Naive thymus-derived CD8-positive, alpha-beta T cell (primary cell): ENCODE results near the gene CYB5B. TPM values are rescaled to one million over a fixed set of nuclear protein-coding genes. Genes with fewer than 3 reads are reported as not detected.

ENCODE experiments used
- ATAC-seq, 2 donors: fragments of 150-1000 bp; cut with Tn5 transposase in 1 of 2; sonication (Bioruptor Pico), chemical (Tn5 transposase) in 1 of 2; 1 replicate in 1 of 2; 2 replicates in 1 of 2; pipeline ENCODE4 v1.10.0; 2021; ENCODE audit warnings: mild to moderate bottlenecking in 2 of 2, moderate library complexity in 2 of 2
- POLR2A ChIA-PET: fragments of 350-600 bp; sonication (Branson Sonifier 250); formaldehyde crosslinking; loops from one replicate; lab custom pipeline; 2021; ENCODE audit warnings: antibody characterized with exemption; lab: Charles Lee
- DNase-seq, 10 donors: peaks; one replicate each; pipeline versions ENCODE4 v3.0.0 to v3.0.0-alpha.2; 2020 to 2022
- H3K27ac Mint-ChIP-seq, 10 donors: one replicate each; pipeline ENCODE4 v1.8.0; 2020 to 2022; ENCODE audit warnings: mild to moderate bottlenecking in 10 of 10, mixed read lengths in 10 of 10, moderate library complexity in 4 of 10, inconsistent platforms in 1 of 10
- H3K27me3 Mint-ChIP-seq, 5 donors: one replicate each; pipeline ENCODE4 v1.8.0; 2021 to 2022; ENCODE audit warnings: mixed read lengths in 5 of 5
- H3K36me3 Mint-ChIP-seq, 3 donors: one replicate each; pipeline ENCODE4 v1.8.0; 2020 to 2022; ENCODE audit warnings: mixed read lengths in 3 of 3, mild to moderate bottlenecking in 2 of 3, inconsistent platforms in 1 of 3
- H3K4me1 Mint-ChIP-seq, 4 donors: one replicate each; pipeline ENCODE4 v1.8.0; 2021 to 2022; ENCODE audit warnings: mixed read lengths in 4 of 4
- H3K4me3 Mint-ChIP-seq, 10 donors: one replicate each; pipeline ENCODE4 v1.8.0; 2020 to 2022; ENCODE audit warnings: mild to moderate bottlenecking in 10 of 10, mixed read lengths in 10 of 10, moderate library complexity in 6 of 10, inconsistent platforms in 1 of 10
- H3K9me3 Mint-ChIP-seq, 9 donors: one replicate each; pipeline ENCODE4 v1.8.0; 2020 to 2022; ENCODE audit warnings: mixed read lengths in 9 of 9, mild to moderate bottlenecking in 3 of 9, inconsistent platforms in 1 of 9, moderate library complexity in 1 of 9
- polyA plus RNA-seq, 3 donors: library from polyadenylated mRNA; unstranded; fragments of 300-500 nt; fragmentation: Illumina TruSeq; gene quantifications; one replicate each; pipeline ENCODE4 v1.2.3, GENCODE V29; 2021
- total RNA-seq, 8 experiments: library from RNA in 2 of 8; stranded (reverse) in 2 of 8; gene quantifications; one replicate each; pipeline ENCODE4 v1.2.3 and lab custom pipeline; 2021 to 2026

The CYB5B gene
- total and polyA plus RNA-seq, 5 experiments from 2014 or later, result 45.6 to 96.4 (median 83.3) TPM

- peak; percentile 43 to 81 (median 66) for DNase-seq
- Mint-ChIP-seq H3K9me3 (no peaks in the 10 kb centered on the region), H3K27me3 (peaks cover 0 to 3% (median 0%) of the 10 kb centered on the region in 5 donors), H3K4me3 (peak overlapping the region in 4 of 10 donors; percentile 1 to 35 (median 7)), H3K4me1 (peaks cover 3 to 9% (median 6%) of the 10 kb centered on the region in 4 donors), H3K27ac (peak overlapping the region; percentile 1 to 48 (median 18)), H3K36me3 (no peaks in the 10 kb centered on the region)
- ATAC-seq, result peak; percentile 77 to 93
- POLR2A ChIA-PET, result interaction anchor here (0.6 to 1.3 kb wide), 6 partner anchors 9 to 358 kb away, joined by 3 to 6 read pairs (median 4); partner anchors contain the start of genes CYB5B, NFAT5, NOB1 and TERF2
These were observed 28.0 kb upstream of the CYB5B start for GRCh38 chr16:69396187-69397061.

GRCh38 chr16:69397821-69398521 is 26.4 kb upstream of the CYB5B start:
- POLR2A ChIA-PET, result interaction anchor here (0.7 kb wide), 1 partner anchor 230 kb away, joined by 6 read pairs; no protein-coding TSS in a partner anchor
- Mint-ChIP-seq H3K4me3 (no peak overlapping the region), H3K27me3 (peaks cover 0 to 3% (median 0%) of the 10 kb centered on the region in 5 donors), H3K4me1 (peaks cover 3 to 13% (median 6%) of the 10 kb centered on the region in 4 donors), H3K27ac (peak overlapping the region in 1 of 10 donors; percentile 49), H3K9me3 (no peaks in the 10 kb centered on the region), H3K36me3 (no peaks in the 10 kb centered on the region)
- DNase-seq (no peak), ATAC-seq (no peak)

- no peaks in the 10 kb centered on the region for H3K9me3 Mint-ChIP-seq
- H3K27me3 Mint-ChIP-seq, result peaks cover 0 to 3% (median 0%) of the 10 kb centered on the region in 5 donors
- peaks cover 3 to 13% (median 6%) of the 10 kb centered on the region in 4 donors for H3K4me1 Mint-ChIP-seq
- H3K27ac Mint-ChIP-seq, result no peak overlapping the region
- ATAC-seq, result no peak
- POLR2A ChIA-PET, result interaction anchor here (0.9 to 1.3 kb wide), 3 partner anchors 25 to 165 kb away, joined by 3 to 4 read pairs (median 3); partner anchors contain the start of gene CYB5B
- DNase-seq, result no peak
- H3K36me3 Mint-ChIP-seq, result no peaks in the 10 kb centered on the region
- H3K4me3 Mint-ChIP-seq, result no peak overlapping the region
These were observed 25.1 kb upstream of the CYB5B start for GRCh38 chr16:69399361-69399760.

GRCh38 chr16:69402439-69402838 is 22.0 kb upstream of the CYB5B start:
- Mint-ChIP-seq H3K27me3 (peaks cover 0 to 3% (median 0%) of the 10 kb centered on the region in 5 donors), H3K36me3 (no peaks in the 10 kb centered on the region), H3K4me3 (no peak overlapping the region), H3K4me1 (peaks cover 0 to 5% (median 0%) of the 10 kb centered on the region in 4 donors), H3K9me3 (no peaks in the 10 kb centered on the region), H3K27ac (no peak overlapping the region)
- ATAC-seq (no peak), DNase-seq (no peak)
- POLR2A ChIA-PET, result no interaction called here

GRCh38 chr16:69404275-69404805 is 20.1 kb upstream of the CYB5B start:
- Mint-ChIP-seq H3K27ac (peak overlapping the region in 2 of 10 donors; percentile 7 to 40), H3K4me1 (peaks cover 0 to 5% (median 0%) of the 10 kb centered on the region in 4 donors), H3K9me3 (no peaks in the 10 kb centered on the region), H3K4me3 (no peak overlapping the region), H3K27me3 (peaks cover 0 to 3% (median 0%) of the 10 kb centered on the region in 5 donors), H3K36me3 (no peaks in the 10 kb centered on the region)
- POLR2A ChIA-PET, result interaction anchor here (0.5 to 0.7 kb wide), 2 partner anchors 52 to 986 kb away, joined by 3 to 9 read pairs; no protein-coding TSS in a partner anchor
- DNase-seq (no peak), ATAC-seq (no peak)

- POLR2A ChIA-PET, result no interaction called here
- Mint-ChIP-seq H3K36me3 (no peaks in the 10 kb centered on the region), H3K4me1 (peaks cover 0 to 5% (median 2%) of the 10 kb centered on the region in 4 donors)
These were observed 19.1 kb upstream of the CYB5B start for GRCh38 chr16:69405326-69405725.

GRCh38 chr16:69405757-69406156 is 18.7 kb upstream of the CYB5B start:
- DNase-seq (no peak), ATAC-seq (no peak)
- H3K4me3 Mint-ChIP-seq, result no peak overlapping the region
- peaks cover 2 to 10% (median 6%) of the 10 kb centered on the region in 4 donors for H3K4me1 Mint-ChIP-seq
- POLR2A ChIA-PET, result no interaction called here
- no peaks in the 10 kb centered on the region for H3K36me3 Mint-ChIP-seq
- peaks cover 0 to 1% (median 0%) of the 10 kb centered on the region in 5 donors for H3K27me3 Mint-ChIP-seq
- H3K27ac Mint-ChIP-seq, result no peak overlapping the region
- H3K9me3 Mint-ChIP-seq, result no peaks in the 10 kb centered on the region

More at GRCh38 chr16:69405326-69405725, 19.1 kb upstream of the CYB5B start:
- H3K9me3 Mint-ChIP-seq, result no peaks in the 10 kb centered on the region
- peak overlapping the region in 1 of 10 donors; percentile 80 for H3K27ac Mint-ChIP-seq
- H3K27me3 Mint-ChIP-seq, result peaks cover 0 to 3% (median 0%) of the 10 kb centered on the region in 5 donors
- ATAC-seq, result no peak
- DNase-seq, result no peak
- H3K4me3 Mint-ChIP-seq, result no peak overlapping the region

- POLR2A ChIA-PET, result interaction anchor here (0.7 kb wide), 1 partner anchor 254 kb away, joined by 6 read pairs; no protein-coding TSS in a partner anchor
- no peak for ATAC-seq
- peak overlapping the region in 1 of 10 donors; percentile 22 for H3K27ac Mint-ChIP-seq
These were observed 17.6 kb upstream of the CYB5B start for GRCh38 chr16:69406780-69407331.

GRCh38 chr16:69407702-69408323 is 16.6 kb upstream of the CYB5B start:
- Mint-ChIP-seq H3K27me3 (no peaks in the 10 kb centered on the region), H3K27ac (no peak overlapping the region), H3K9me3 (no peaks in the 10 kb centered on the region), H3K4me1 (peaks cover 8 to 19% (median 17%) of the 10 kb centered on the region in 4 donors), H3K36me3 (no peaks in the 10 kb centered on the region), H3K4me3 (no peak overlapping the region)
- DNase-seq, result no peak
- POLR2A ChIA-PET, result interaction anchor here (0.7 kb wide), 1 partner anchor 253 kb away, joined by 6 read pairs; no protein-coding TSS in a partner anchor
- ATAC-seq, result no peak

More at GRCh38 chr16:69406780-69407331, 17.6 kb upstream of the CYB5B start:
- peaks cover 8 to 20% (median 17%) of the 10 kb centered on the region in 4 donors for H3K4me1 Mint-ChIP-seq
- H3K27me3 Mint-ChIP-seq, result no peaks in the 10 kb centered on the region
- no peak for DNase-seq
- H3K36me3 Mint-ChIP-seq, result no peaks in the 10 kb centered on the region
- no peak overlapping the region for H3K4me3 Mint-ChIP-seq
- no peaks in the 10 kb centered on the region for H3K9me3 Mint-ChIP-seq

GRCh38 chr16:69408475-69408874 is 15.9 kb upstream of the CYB5B start:
- no peaks in the 10 kb centered on the region for H3K27me3 Mint-ChIP-seq
- DNase-seq (no peak), ATAC-seq (no peak)
- no peaks in the 10 kb centered on the region for H3K9me3 Mint-ChIP-seq
- H3K27ac Mint-ChIP-seq, result no peak overlapping the region
- H3K4me1 Mint-ChIP-seq, result peaks cover 8 to 19% (median 17%) of the 10 kb centered on the region in 4 donors
- no peaks in the 10 kb centered on the region for H3K36me3 Mint-ChIP-seq
- H3K4me3 Mint-ChIP-seq, result no peak overlapping the region
- POLR2A ChIA-PET, result no interaction called here

GRCh38 chr16:69410219-69410990 is 14.0 kb upstream of the CYB5B start:
- peak overlapping the region in 5 of 10 donors; percentile 69 to 90 (median 89) for H3K27ac Mint-ChIP-seq
- H3K36me3 Mint-ChIP-seq, result no peaks in the 10 kb centered on the region
- H3K4me3 Mint-ChIP-seq, result peak overlapping the region in 2 of 10 donors; percentile 26 to 41
- POLR2A ChIA-PET, result interaction anchor here (0.6 kb wide), 1 partner anchor 950 kb away, joined by 5 read pairs; no protein-coding TSS in a partner anchor
- peaks cover 8 to 19% (median 17%) of the 10 kb centered on the region in 4 donors for H3K4me1 Mint-ChIP-seq
- no peaks in the 10 kb centered on the region for H3K9me3 Mint-ChIP-seq
- H3K27me3 Mint-ChIP-seq, result no peaks in the 10 kb centered on the region
- no peak for DNase-seq
- no peak for ATAC-seq
